Progenitor cell of endocrine pancreas (in vitro differentiated cells): ENCODE data around the gene ATF1. TPM values are rescaled to one million over a fixed set of nuclear protein-coding genes. Genes with fewer than 3 reads are reported as not detected.

Experiments used
- DNase-seq: peaks from one replicate; pipeline ENCODE4 v3.0.0; 2021; ENCODE audit warnings: low spot score; ENCODE audit not compliant: unreplicated experiment
- H3K27ac Mint-ChIP-seq: 2 replicates; pipeline ENCODE4 v1.8.0; 2021; ENCODE audit warnings: mild to moderate bottlenecking, moderate library complexity, mixed read lengths
- H3K27me3 Mint-ChIP-seq: 2 replicates; pipeline ENCODE4 v1.8.0; 2021; ENCODE audit warnings: mixed read lengths
- H3K36me3 Mint-ChIP-seq: 2 replicates; pipeline ENCODE4 v1.8.0; 2022; ENCODE audit warnings: mixed read lengths; ENCODE audit not compliant: insufficient read depth
- H3K4me1 Mint-ChIP-seq: 2 replicates; pipeline ENCODE4 v1.8.0; 2021; ENCODE audit warnings: low read depth, mixed read lengths
- H3K4me3 Mint-ChIP-seq: 2 replicates; pipeline ENCODE4 v1.8.0; 2021; ENCODE audit warnings: low read depth, mild to moderate bottlenecking, moderate library complexity, mixed read lengths
- H3K9me3 Mint-ChIP-seq: 2 replicates; pipeline ENCODE4 v1.8.0; 2021; ENCODE audit warnings: low read depth, mixed read lengths
- CTCF ChIP-seq: fragments of 200-600 bp; sonication (generic); IDR thresholded peaks from one replicate; pipeline ENCODE4 v1.5.0; 2021; ENCODE audit warnings: antibody characterized with exemption, mild to moderate bottlenecking; ENCODE audit not compliant: unreplicated experiment
- total RNA-seq: library from RNA; stranded (reverse); gene quantifications from 2 replicates; pipeline ENCODE4 v1.2.1, GENCODE V29; 2021

The ATF1 gene
- total RNA-seq, 1 donor from 2014 or later, result 30.1 TPM

GRCh38 chr12:50775251-50775650, 11.3 kb downstream of the ATF1 start:
- Mint-ChIP-seq H3K36me3 (peaks cover 25% of the 10 kb centered on the region), H3K9me3 (peaks cover 3% of the 10 kb centered on the region), H3K27ac (no peak overlapping the region), H3K4me1 (no peaks in the 10 kb centered on the region), H3K27me3 (no peaks in the 10 kb centered on the region), H3K4me3 (no peak overlapping the region)
- no peak for TF ChIP-seq CTCF
- DNase-seq, result no peak

- no peak for TF ChIP-seq CTCF
- Mint-ChIP-seq H3K27ac (no peak overlapping the region), H3K4me1 (no peaks in the 10 kb centered on the region), H3K9me3 (peaks cover 3% of the 10 kb centered on the region), H3K27me3 (no peaks in the 10 kb centered on the region), H3K36me3 (peaks cover 19% of the 10 kb centered on the region), H3K4me3 (no peak overlapping the region)
- DNase-seq, result no peak
These were observed 13.1 kb downstream of the ATF1 start for GRCh38 chr12:50776749-50777728.

- no peak for TF ChIP-seq CTCF
- no peaks in the 10 kb centered on the region for H3K4me1 Mint-ChIP-seq
- H3K36me3 Mint-ChIP-seq, result peaks cover 11% of the 10 kb centered on the region
- no peak for DNase-seq
- H3K27me3 Mint-ChIP-seq, result no peaks in the 10 kb centered on the region
- no peak overlapping the region for H3K27ac Mint-ChIP-seq
- peaks cover 3% of the 10 kb centered on the region for H3K9me3 Mint-ChIP-seq
- no peak overlapping the region for H3K4me3 Mint-ChIP-seq
These were observed 15.0 kb downstream of the ATF1 start for GRCh38 chr12:50778663-50779590.

GRCh38 chr12:50780013-50780412, 16.1 kb downstream of the ATF1 start:
- Mint-ChIP-seq H3K27ac (no peak overlapping the region), H3K4me1 (no peaks in the 10 kb centered on the region), H3K36me3 (peaks cover 13% of the 10 kb centered on the region), H3K9me3 (peaks cover 3% of the 10 kb centered on the region), H3K27me3 (no peaks in the 10 kb centered on the region), H3K4me3 (no peak overlapping the region)
- TF ChIP-seq CTCF, result no peak
- no peak for DNase-seq

GRCh38 chr12:50784501-50784900, 20.6 kb downstream of the ATF1 start:
- H3K4me1 Mint-ChIP-seq, result no peaks in the 10 kb centered on the region
- no peaks in the 10 kb centered on the region for H3K27me3 Mint-ChIP-seq
- peak overlapping the region; percentile 47 for H3K27ac Mint-ChIP-seq
- TF ChIP-seq CTCF, result no peak
- H3K9me3 Mint-ChIP-seq, result peaks cover 11% of the 10 kb centered on the region
- no peak for DNase-seq
- no peak overlapping the region for H3K4me3 Mint-ChIP-seq
- H3K36me3 Mint-ChIP-seq, result peaks cover 27% of the 10 kb centered on the region
